Suppressor macrophage (primary cell): ENCODE results near the gene TMC1.
"Not testable (repeated sequence)": the region's sequence is repeated elsewhere in the genome, so short reads cannot be mapped to it uniquely, and the experiment has no call there.

Source experiments
- DNase-seq, 4 experiments: peaks; one replicate each; pipeline ENCODE4 v3.0.0-alpha.2; 2020 to 2022
- total RNA-seq, 17 experiments: gene quantifications; one replicate each; lab custom pipeline; 2026; ENCODE audit warnings: mixed read lengths in 6 of 17, inconsistent platforms in 3 of 17; lab: John Stamatoyannopoulos, UW

The TMC1 gene
- 0 to 4.4 (median 0) reads per million in 17 experiments for total RNA-seq

- not testable (repeated sequence) for DNase-seq
Observed at GRCh38 chr9:72521416-72521815, at the start of gene TMC1. Gene TMC1 (plus strand): TSS chr9:72521608. CDS start chr9:72648649, 127,041 bp downstream.

GRCh38 chr9:72473474-72474261, 47.7 kb upstream of the TMC1 start:
- peak; percentile 31 to 88 (median 60) for DNase-seq

- DNase-seq: no peak
Observed at GRCh38 chr9:72474676-72475075, 46.7 kb upstream of the TMC1 start.

- DNase-seq: no peak
Observed at GRCh38 chr9:72476100-72476499, 45.3 kb upstream of the TMC1 start.

GRCh38 chr9:72476617-72477437, 44.6 kb upstream of the TMC1 start:
- DNase-seq: no peak

GRCh38 chr9:72477930-72478518, 43.4 kb upstream of the TMC1 start:
- peak; percentile 54 to 75 (median 68) for DNase-seq

GRCh38 chr9:72478966-72479365, 42.4 kb upstream of the TMC1 start:
- no peak for DNase-seq

- DNase-seq: not testable (repeated sequence)
Observed at GRCh38 chr9:72480261-72480660, 41.1 kb upstream of the TMC1 start.

- no peak for DNase-seq
Observed at GRCh38 chr9:72480921-72481320, 40.5 kb upstream of the TMC1 start.

- DNase-seq: no peak
Observed at GRCh38 chr9:72485821-72486593, 35.4 kb upstream of the TMC1 start.

GRCh38 chr9:72486594-72486955, 34.8 kb upstream of the TMC1 start:
- DNase-seq: no peak

GRCh38 chr9:72487665-72488064, 33.7 kb upstream of the TMC1 start:
- DNase-seq: not testable (repeated sequence)

- no peak for DNase-seq
Observed at GRCh38 chr9:72489986-72490385, 31.4 kb upstream of the TMC1 start.

- DNase-seq: no peak
Observed at GRCh38 chr9:72491242-72491641, 30.2 kb upstream of the TMC1 start.

- no peak for DNase-seq
Observed at GRCh38 chr9:72494051-72494450, 27.4 kb upstream of the TMC1 start.

- DNase-seq: no peak
Observed at GRCh38 chr9:72497447-72498046, 23.9 kb upstream of the TMC1 start.

GRCh38 chr9:72506615-72507014, 14.8 kb upstream of the TMC1 start:
- DNase-seq: peak in 1 of 4 experiments; percentile 24

GRCh38 chr9:72509053-72509452, 12.4 kb upstream of the TMC1 start:
- DNase-seq: peak in 1 of 4 experiments; percentile 38

- DNase-seq: peak in 3 of 4 experiments; percentile 5 to 43 (median 41)
Observed at GRCh38 chr9:72509635-72510034, 11.8 kb upstream of the TMC1 start.

- DNase-seq: not testable (repeated sequence)
Observed at GRCh38 chr9:72521011-72521410, 397 bp upstream of the TMC1 start.

GRCh38 chr9:72524820-72525540, 3.6 kb downstream of the TMC1 start:
- DNase-seq: peak; percentile 79 to 92 (median 80)
